Keratinocyte (primary cell): ENCODE data around the gene OR14A2.

ENCODE experiments used
- CTCF ChIP-seq, 3 experiments: IDR thresholded peaks in 1 of 3; conservative IDR thresholded peaks in 1 of 3; optimal IDR thresholded peaks in 1 of 3; 2 replicates in 2 of 3; 3 replicates in 1 of 3; pipeline versions ENCODE3 to v1.5.1; 2011; ENCODE audit warnings: low read length in 3 of 3, mild to moderate bottlenecking in 3 of 3, moderate library complexity in 2 of 3, control low read depth in 1 of 3, inconsistent platforms in 1 of 3; ENCODE audit not compliant: insufficient read depth in 2 of 3; ENCODE audit errors: extremely low read depth in 1 of 3
- EZH2 ChIP-seq: IDR thresholded peaks from one replicate; pipeline ENCODE4 v1.6.1; 2012; ENCODE audit warnings: inconsistent platforms, mild to moderate bottlenecking, low read length, moderate library complexity

GRCh38 chr1:247747616-247748015 lies 325 bp downstream of the OR14A2 start:
- TF ChIP-seq CTCF (optimal IDR thresholded peaks at IDR 0.05 in 1 of 3, IDR thresholded peaks at IDR 0.05 in 1 of 3, conservative IDR thresholded peaks at IDR 0.05 in 1 of 3; ENCODE audit: extremely low read depth in 1 of 3, insufficient read depth in 2 of 3, low read length in 3 of 3) (no peak), EZH2 (no peak)
